DOHH2 (cell line): ENCODE measurements around the gene AP3S1.

Source experiments
- H3F3A ChIP-seq: fragments of 200-600 bp; sonication (generic), shearing (Covaris generic); 2 replicates; pipeline ENCODE4 v1.6.0; 2016; ENCODE audit warnings: antibody characterized with exemption, mild to moderate bottlenecking; ENCODE audit not compliant: control insufficient read depth, insufficient read depth
- H3K27ac ChIP-seq: fragments of 200-600 bp; sonication (generic); 2 replicates; pipeline ENCODE4 v1.5.1; 2014; ENCODE audit warnings: low read depth, mild to moderate bottlenecking, low read length, moderate library complexity
- H3K27me3 ChIP-seq: fragments of 200-600 bp; sonication (generic); 2 replicates; pipeline ENCODE4 v1.6.1; 2014; ENCODE audit warnings: mild to moderate bottlenecking, low read length, mixed read lengths; ENCODE audit not compliant: control insufficient read depth
- H3K36me3 ChIP-seq: fragments of 200-600 bp; sonication (generic); 2 replicates; pipeline ENCODE4 v1.6.1; 2014; ENCODE audit warnings: mild to moderate bottlenecking, low read length, moderate library complexity, mixed read lengths; ENCODE audit not compliant: control insufficient read depth
- H3K4me1 ChIP-seq: fragments of 200-600 bp; sonication (generic); 2 replicates; pipeline ENCODE4 v1.6.1; 2014; ENCODE audit warnings: mild to moderate bottlenecking, low read length, mixed read lengths; ENCODE audit not compliant: control insufficient read depth
- H3K4me2 ChIP-seq: fragments of 200-600 bp; sonication (generic); 2 replicates; pipeline ENCODE4 v1.6.0; 2014; ENCODE audit warnings: mild to moderate bottlenecking, low read length, moderate library complexity
- H3K4me3 ChIP-seq: fragments of 200-600 bp; sonication (generic); 2 replicates; pipeline ENCODE4 v1.5.1; 2014; ENCODE audit warnings: mild to moderate bottlenecking, low read length, mixed read lengths
- H3K79me2 ChIP-seq: fragments of 200-600 bp; sonication (generic); 2 replicates; pipeline ENCODE4 v1.6.1; 2014; ENCODE audit warnings: mild to moderate bottlenecking, low read length, mixed read lengths; ENCODE audit not compliant: control insufficient read depth
- H3K9me2 ChIP-seq: fragments of 200-600 bp; sonication (generic); replicated peaks from 2 replicates; pipeline ENCODE4 v1.6.1; 2014; ENCODE audit warnings: mild to moderate bottlenecking, low read length, mixed read lengths; ENCODE audit not compliant: control insufficient read depth
- H3K9me3 ChIP-seq: fragments of 200-600 bp; sonication (generic); 2 replicates; pipeline ENCODE4 v1.6.1; 2014; ENCODE audit warnings: antibody characterized with exemption, low read length, mixed read lengths; ENCODE audit not compliant: control insufficient read depth, insufficient read depth
- H4K20me1 ChIP-seq: fragments of 200-600 bp; sonication (generic); 2 replicates; pipeline ENCODE4 v1.6.0; 2014; ENCODE audit warnings: low read depth, mild to moderate bottlenecking, antibody characterized with exemption, low read length, moderate library complexity; ENCODE audit not compliant: control insufficient read depth, insufficient read depth
- CTCF ChIP-seq: fragments of 200-600 bp; sonication (generic); IDR thresholded peaks from one replicate; pipeline ENCODE4 v1.5.1; 2014; ENCODE audit warnings: antibody characterized with exemption, mild to moderate bottlenecking, low read depth, low read length; ENCODE audit not compliant: poor library complexity, severe bottlenecking
- EZH2phosphoT487 ChIP-seq: fragments of 200-600 bp; sonication (generic); IDR thresholded peaks from 2 replicates; pipeline ENCODE4 v1.6.1; 2017; ENCODE audit warnings: borderline replicate concordance, mild to moderate bottlenecking, antibody characterized with exemption, low read length, moderate library complexity, mixed read lengths

The AP3S1 gene

GRCh38 chr5:115855959-115856358 is 14.2 kb downstream of the AP3S1 start:
- H3K79me2 ChIP-seq: peaks cover 99% of the 10 kb centered on the region
- no peaks in the 10 kb centered on the region for H3K27me3 ChIP-seq
- no peak overlapping the region for H3K4me2 ChIP-seq
- H3K4me1 ChIP-seq: peaks cover 17% of the 10 kb centered on the region
- peaks cover 5% of the 10 kb centered on the region; the same call in 1 of the 2 replicates for H3K9me3 ChIP-seq
- no peak overlapping the region for H3K4me3 ChIP-seq
- H3F3A ChIP-seq: peaks cover 4% of the 10 kb centered on the region; the same call in 1 of the 2 replicates
- peaks cover 3% of the 10 kb centered on the region; the same call in 1 of the 2 replicates for H4K20me1 ChIP-seq
- peaks cover 29% of the 10 kb centered on the region for H3K36me3 ChIP-seq
- H3K27ac ChIP-seq: no peak overlapping the region
- H3K9me2 ChIP-seq: no peaks in the 10 kb centered on the region
- TF ChIP-seq EZH2phosphoT487 (no peak), CTCF (no peak)

GRCh38 chr5:115857057-115857479 is 15.3 kb downstream of the AP3S1 start:
- Histone ChIP-seq H3K9me3 (peaks cover 5% of the 10 kb centered on the region; the same call in 1 of the 2 replicates), H3K4me2 (no peak overlapping the region), H4K20me1 (peaks cover 3% of the 10 kb centered on the region; the same call in 1 of the 2 replicates), H3K9me2 (no peaks in the 10 kb centered on the region), H3K79me2 (peaks cover 99% of the 10 kb centered on the region), H3K27ac (no peak overlapping the region), H3K4me1 (peaks cover 17% of the 10 kb centered on the region), H3K27me3 (no peaks in the 10 kb centered on the region), H3F3A (peaks cover 4% of the 10 kb centered on the region; the same call in 1 of the 2 replicates), H3K36me3 (peaks cover 29% of the 10 kb centered on the region), H3K4me3 (no peak overlapping the region)
- TF ChIP-seq CTCF (no peak), EZH2phosphoT487 (no peak)

GRCh38 chr5:115857626-115858349 is 16.1 kb downstream of the AP3S1 start:
- Histone ChIP-seq H3K9me2 (no peaks in the 10 kb centered on the region), H3K79me2 (peaks cover 99% of the 10 kb centered on the region), H3K4me1 (peaks cover 17% of the 10 kb centered on the region), H3K4me3 (no peak overlapping the region), H3K9me3 (peaks cover 8% of the 10 kb centered on the region; the same call in 1 of the 2 replicates), H4K20me1 (peaks cover 3% of the 10 kb centered on the region; the same call in 1 of the 2 replicates), H3F3A (peaks cover 4% of the 10 kb centered on the region; the same call in 1 of the 2 replicates), H3K27ac (no peak overlapping the region), H3K4me2 (no peak overlapping the region), H3K36me3 (peaks cover 28% of the 10 kb centered on the region), H3K27me3 (no peaks in the 10 kb centered on the region)
- TF ChIP-seq EZH2phosphoT487 (no peak), CTCF (no peak)
